Thyroid gland (tissue), 4 donors: ENCODE results near the gene PHLPP1.

Experiments used
- POLR2A ChIP-seq, 2 donors: fragments of 450-650 bp; IDR thresholded peaks; one replicate each; pipeline ENCODE4 v1.6.1; 2017; ENCODE audit warnings: antibody characterized with exemption in 2 of 2, mild to moderate bottlenecking in 2 of 2, moderate library complexity in 1 of 2
- TF ChIP-seq, protein P1 (sequence below), 6 experiments: fragments of 200-600 bp in 3 of 6; fragments of 450-650 bp in 3 of 6; sonication (generic) in 3 of 6; IDR thresholded peaks; one replicate each; pipeline ENCODE4 v1.5.1; 2016 to 2019; ENCODE audit warnings: antibody characterized with exemption in 6 of 6, mild to moderate bottlenecking in 2 of 6, inconsistent platforms in 1 of 6, moderate library complexity in 1 of 6

- TF ChIP-seq POLR2A (IDR thresholded peaks at IDR 0.05) = no peak
- TF ChIP-seq, protein P1, sequence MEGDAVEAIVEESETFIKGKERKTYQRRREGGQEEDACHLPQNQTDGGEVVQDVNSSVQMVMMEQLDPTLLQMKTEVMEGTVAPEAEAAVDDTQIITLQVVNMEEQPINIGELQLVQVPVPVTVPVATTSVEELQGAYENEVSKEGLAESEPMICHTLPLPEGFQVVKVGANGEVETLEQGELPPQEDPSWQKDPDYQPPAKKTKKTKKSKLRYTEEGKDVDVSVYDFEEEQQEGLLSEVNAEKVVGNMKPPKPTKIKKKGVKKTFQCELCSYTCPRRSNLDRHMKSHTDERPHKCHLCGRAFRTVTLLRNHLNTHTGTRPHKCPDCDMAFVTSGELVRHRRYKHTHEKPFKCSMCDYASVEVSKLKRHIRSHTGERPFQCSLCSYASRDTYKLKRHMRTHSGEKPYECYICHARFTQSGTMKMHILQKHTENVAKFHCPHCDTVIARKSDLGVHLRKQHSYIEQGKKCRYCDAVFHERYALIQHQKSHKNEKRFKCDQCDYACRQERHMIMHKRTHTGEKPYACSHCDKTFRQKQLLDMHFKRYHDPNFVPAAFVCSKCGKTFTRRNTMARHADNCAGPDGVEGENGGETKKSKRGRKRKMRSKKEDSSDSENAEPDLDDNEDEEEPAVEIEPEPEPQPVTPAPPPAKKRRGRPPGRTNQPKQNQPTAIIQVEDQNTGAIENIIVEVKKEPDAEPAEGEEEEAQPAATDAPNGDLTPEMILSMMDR (IDR thresholded peaks at IDR 0.05) = no peak
These were observed 141.0 kb downstream of the PHLPP1 start for GRCh38 chr18:62856294-62856693.
